Fibroblast of the conjunctiva (primary cell): ENCODE measurements around the gene GRK5.
A peak's percentile ranks its signal among the peaks of the same experiment; 100 is the strongest.
"Not testable (repeated sequence)": the region's sequence is repeated elsewhere in the genome, so short reads cannot be mapped to it uniquely, and the experiment has no call there.

Experiments
- DNase-seq: peaks from one replicate; pipeline ENCODE4 v3.0.0-alpha.2; 2010; ENCODE audit warnings: low read depth

GRK5 gene

DNA sequence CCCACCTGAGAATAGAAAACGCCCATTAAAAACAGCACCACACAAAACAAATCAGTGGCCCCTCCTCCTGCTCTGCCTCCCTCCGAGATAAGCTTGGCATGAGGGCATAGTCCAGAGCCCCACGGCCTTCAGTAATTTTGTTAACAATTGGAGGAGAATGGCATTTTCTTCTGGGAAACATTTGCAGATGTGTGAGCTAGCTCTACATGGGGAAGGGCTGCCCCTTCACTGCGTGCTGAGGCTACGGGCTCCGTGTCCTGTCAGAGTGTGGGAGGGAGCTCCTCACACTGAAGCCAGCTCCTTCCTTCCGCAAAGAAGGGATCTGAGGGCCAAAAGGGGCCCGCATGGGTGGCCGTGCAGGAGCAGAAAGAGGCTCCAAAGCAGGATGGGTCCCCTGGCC, 15.2 kb downstream of the GRK5 start:
- DNase-seq, result no peak

DNA sequence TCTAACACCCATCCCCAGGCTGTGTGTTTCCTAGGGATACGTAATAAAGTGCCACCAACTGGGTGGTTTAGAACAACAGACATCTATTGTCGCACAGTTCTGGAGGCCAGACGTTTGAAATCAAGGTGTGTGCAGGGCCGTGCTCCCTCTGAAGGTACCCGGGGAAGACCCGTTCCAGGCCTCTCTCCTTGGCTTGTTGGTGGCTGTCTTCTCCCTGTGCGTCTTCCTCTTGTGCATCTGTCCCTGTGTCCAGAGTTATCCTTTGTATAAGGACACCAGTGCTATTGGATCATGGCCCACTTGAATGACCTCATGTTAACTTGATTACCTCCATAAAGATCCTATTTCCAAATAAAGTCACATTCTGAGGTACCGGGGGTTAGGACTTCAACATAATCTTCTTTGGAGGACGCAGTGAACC, 15.6 kb downstream of the GRK5 start:
- DNase-seq, result no peak

DNA sequence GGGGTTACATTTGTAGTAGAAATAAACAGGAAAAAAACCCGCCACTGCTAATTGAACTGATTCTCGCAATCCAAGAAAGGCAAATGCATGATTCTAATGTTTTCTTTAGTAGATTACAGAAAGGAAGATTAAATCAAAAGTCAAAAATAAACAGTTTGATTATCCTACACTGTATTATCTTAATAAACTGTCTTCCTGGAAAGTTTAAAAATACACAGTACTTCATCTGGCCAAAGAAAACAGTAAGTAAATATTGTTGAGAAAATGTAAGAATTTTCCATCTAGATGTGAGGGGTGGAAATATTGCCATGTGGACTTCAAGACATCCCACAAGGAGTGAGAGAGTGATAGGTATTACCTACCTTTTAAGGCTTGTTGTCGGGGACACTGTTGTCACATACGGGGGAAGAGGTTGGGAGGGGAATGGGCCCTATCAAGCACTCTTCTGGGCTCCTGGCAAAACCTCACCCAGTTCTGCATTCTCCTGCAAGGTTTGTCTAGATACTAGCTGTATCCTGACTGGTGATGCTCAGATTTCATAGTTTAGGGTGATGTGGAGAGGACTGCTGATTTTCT, 17.8 kb downstream of the GRK5 start:
- no peak for DNase-seq

DNA sequence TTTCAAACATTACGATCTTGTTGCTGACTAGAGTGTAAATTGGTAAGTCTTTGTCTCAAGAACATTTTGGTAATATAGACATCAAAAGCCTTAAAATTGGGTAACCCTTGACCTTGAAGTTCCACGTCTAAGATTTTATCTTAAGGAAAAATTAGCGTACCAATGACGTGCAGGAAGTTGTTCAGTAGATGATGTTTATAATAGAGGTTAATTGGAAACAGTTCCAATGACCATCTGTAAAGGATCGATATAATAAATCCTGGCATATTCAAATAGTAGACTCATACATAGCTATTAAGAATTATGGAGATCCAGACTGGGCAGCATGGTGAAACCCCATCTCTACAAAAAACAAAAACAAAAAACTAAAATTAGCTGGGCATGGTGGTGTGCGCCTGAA, 20.5 kb downstream of the GRK5 start:
- no peak for DNase-seq

DNA sequence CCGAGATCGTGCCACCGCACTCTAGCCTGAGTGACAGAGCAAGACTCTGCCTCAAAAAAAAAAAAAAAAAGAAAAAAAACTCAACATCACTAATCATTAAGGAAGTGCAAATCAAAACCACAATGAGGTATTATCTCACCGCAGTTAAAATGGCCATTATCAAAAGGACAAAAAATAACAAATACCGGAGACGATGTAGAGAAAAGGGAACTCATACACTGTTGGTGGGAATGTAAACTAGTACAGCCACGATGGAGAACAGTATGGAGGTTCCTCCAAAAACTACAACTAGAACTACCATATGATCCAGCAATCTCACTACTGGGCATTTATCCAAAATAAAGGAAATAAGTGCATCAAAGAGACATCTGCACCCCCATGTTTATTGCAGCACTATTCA, 24.3 kb downstream of the GRK5 start:
- DNase-seq, result no peak

DNA sequence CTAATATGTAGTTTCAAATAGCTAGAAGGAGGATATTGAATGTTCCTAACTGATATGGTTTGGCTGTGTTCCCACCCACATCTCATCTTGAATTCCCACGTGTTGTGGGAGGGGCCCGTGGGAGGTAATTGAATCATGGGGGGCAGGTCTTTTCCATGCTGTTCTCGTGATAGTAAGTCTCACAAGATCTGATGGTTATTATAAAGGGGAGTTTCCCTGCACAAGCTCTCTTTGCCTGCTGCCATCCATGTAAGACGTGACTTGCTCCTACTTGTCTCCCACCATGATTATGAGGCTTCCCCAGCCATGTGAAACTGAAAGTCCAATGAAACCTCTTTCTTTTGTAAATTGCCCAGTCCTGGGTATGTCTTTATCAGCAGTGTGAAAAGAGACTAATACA, 25.1 kb downstream of the GRK5 start:
- not testable (repeated sequence) for DNase-seq

DNA sequence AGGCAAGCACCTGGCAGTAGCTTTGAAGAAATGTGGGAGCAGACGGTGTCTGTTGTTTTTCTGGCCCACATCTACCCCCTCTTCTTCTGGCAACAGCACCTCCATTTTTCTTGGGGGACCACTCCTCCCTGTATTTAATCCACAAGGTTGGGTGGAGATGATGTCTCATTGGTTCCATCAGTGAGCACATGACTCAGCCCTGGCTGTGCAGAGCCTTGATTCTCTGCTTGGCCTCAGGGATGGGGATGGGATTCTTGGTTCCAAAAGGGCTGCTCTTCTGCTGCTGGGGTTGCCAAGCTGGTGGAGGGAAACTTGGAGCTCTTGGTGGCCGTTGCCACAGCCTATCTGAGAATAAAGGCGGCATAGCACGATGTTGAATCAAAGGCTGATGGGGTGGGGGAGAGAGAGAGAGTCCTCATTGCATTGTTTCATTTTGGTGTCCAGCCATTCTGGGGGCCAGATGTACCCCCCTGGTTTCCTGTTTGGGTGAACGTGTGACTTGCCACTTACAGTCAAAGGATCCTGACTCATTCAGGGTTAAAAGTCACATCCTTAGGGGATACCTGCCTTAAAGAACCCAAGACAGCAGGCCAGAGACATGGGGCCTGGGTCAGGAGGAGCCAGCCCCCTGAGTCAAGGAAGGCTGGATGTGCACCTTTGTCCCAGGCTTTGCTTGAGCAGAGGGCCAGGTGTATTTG, 25.9 kb downstream of the GRK5 start:
- DNase-seq, result no peak

DNA sequence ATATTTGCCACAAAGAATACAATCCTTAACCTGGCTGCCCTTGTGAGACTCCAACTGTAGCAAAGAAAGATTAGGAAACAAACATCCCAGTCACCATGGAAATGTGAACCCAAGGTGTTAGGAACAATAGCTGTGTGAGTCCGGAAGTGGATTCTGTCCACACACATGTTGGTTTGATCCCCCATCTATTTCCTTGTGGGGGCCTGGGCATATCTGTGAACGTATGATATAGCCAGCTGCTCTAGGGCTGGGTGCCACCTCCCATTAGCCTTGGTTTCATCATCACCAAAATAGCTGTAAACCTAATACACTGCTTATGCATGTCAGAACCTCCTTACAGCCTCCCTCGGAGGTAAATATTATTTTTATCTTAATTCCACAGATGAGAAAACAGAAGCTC, 26.4 kb downstream of the GRK5 start:
- no peak for DNase-seq

DNA sequence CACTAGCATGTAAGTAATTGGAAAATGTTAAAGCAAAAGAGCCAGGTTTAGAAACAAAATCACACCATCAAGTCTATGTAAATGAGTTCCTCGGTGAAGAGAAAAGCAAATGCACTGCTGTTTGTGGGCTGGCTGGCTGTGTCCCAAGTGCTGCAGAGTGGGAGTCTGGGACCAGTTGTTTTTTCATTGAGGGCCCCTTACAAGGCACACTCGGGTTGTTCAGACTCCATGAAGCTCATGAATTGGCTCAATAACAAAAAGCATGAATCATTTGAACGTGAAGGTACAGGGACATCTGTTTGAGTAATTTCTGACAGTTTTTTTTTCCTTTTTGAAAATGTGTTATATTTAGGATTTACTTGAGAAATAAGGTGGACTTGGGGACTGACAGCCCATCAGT, 28.0 kb downstream of the GRK5 start:
- DNase-seq, result no peak

DNA sequence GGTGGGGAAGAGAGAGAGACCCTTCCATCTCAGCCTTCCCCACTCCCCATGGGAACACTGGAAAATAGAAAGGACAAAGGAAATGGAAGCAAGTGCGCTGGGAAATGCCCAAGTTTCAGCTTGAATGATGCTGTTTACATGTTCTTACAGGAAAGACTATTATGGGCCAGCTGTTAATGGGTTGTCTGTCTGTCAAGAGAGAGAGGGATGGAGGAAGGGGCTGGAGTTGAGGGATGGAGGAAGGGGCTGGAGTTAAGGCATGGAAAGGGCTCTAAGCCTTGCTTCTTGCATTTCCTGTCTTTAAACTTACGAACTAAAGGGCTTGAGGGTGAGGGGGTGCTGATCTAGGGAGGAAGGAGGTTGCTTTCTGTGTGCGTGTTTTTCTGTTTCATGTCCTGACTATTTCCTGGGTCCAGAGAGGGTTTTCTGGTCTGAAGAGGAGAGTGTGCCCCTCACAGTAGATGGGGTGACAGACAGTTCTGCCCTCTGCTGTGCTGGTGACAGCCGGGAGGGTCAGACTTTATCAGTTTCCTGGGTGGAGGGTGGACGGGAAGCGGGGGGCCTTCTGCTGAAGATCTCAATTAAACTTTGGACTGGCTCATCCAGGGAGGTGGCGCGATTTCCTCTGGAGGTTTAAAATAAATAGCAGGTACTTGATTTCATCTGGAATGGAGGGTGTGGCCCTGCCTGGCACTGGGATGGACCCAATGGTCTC, 30.5 kb downstream of the GRK5 start:
- no peak for DNase-seq

DNA sequence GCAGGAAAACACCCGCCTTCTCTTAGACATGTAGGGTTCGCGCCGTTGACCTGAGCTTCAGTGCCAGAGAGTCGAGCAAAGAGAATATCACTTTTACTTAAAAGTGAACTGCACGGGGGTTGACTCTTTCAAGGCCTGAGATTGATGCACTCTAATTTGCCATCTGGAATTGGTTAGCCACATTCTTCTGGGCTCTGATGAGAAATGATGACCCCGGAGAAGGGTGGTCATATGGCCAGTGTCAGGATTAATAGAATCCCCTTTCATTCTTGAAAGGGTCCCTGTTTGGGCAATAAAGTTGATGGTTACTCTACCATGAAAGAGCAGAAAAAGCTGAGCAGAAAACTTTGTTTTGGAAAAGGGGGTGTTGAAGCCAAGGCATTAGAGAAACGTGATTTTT, 31.2 kb downstream of the GRK5 start:
- DNase-seq, result no peak

DNA sequence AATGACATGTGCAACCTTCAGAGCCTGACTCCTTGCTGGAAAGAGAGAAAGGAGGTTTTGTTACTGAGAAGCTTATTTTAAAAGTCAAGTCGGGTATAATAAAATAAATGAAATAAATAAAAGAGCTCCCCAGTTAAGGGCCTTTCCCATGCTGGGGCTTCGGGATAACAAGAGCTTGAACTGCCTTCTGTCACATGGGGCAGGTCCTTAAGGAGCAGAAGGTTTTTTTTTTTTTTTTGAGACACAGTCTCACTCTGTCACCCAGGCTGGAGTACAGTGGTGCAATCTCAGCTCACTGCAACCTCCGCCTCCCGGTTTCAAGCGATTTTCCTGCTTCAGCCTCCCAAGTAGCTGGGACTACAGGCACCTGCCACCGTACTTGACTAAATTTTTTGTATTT, 31.6 kb downstream of the GRK5 start:
- DNase-seq, result not testable (repeated sequence)

DNA sequence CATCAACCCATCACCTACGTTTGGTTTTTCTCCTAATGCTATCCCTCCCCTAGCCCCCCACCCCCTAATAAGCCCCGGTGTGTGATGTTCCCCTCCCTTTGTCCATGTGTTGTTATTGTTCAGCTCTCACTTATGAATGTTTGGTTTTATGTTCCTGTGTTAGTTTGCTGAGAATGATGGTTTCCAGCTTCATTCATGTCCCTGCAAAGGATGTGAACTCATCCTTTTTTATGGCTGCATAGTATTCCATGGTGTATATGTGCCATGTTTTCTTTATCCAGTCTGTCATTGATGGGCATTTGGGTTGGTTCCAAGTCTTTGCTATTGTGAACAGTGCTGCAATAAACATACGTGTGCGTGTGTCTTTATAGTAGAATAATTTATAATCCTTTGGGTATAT, 32.3 kb downstream of the GRK5 start:
- not testable (repeated sequence) for DNase-seq

DNA sequence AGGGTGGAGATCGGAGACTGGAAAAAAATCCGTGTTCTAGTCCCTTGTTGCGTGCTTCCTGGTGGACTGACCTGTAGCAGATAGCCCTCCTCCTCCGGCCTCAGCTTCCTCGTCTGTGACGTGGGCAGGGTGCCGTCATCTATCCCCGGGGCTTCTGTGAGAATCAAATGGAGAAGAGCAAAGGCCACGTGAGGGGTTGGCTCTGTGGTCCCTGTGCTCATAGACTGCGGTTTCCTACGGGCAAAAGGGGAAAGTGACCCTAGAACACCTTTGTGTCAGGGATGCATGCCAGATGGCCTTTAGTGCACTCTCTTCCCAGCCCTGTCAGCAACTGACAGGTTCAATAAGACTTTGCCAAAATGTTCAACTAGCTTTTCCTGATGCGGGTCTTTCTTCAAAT, 33.7 kb downstream of the GRK5 start:
- DNase-seq, result no peak

DNA sequence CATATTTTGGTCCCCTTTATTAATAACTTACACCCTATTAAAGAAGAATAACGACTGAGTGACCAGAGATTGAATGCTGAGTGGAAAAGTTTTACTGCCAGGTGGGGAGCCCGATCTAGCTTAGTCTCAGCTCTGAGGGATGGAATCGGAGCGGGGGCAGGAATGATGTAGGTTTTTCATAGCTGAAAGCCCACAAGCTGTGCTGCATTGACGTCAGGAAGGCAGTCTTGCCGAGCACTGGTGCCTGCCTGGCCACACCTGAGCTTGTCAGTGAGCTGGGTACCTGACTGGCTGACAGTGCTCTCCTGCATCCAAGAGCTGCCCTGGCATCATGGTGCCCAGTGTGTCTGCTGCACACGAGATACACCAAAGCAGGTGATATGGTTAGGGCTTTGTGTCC, 34.8 kb downstream of the GRK5 start:
- no peak for DNase-seq

DNA sequence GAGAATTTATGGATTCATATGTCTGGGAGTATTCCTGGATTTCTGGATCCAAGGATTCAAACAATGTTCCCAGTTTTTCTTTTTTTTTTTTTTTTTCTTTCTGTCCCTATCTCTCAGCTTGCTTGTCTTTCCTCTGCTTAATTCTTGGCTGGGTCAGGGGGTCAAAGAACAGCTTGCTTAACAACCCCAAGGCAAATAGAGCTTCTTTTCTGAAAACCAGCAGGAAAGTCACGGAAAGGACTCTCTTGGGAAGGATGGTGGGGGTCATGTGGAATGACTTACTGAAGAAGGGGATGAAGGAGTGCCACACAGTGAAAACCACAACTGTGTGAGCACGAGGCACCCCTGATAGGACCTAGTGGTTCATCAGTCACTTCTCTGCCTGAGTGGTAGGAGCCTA, 36.1 kb downstream of the GRK5 start:
- DNase-seq, result no peak

DNA sequence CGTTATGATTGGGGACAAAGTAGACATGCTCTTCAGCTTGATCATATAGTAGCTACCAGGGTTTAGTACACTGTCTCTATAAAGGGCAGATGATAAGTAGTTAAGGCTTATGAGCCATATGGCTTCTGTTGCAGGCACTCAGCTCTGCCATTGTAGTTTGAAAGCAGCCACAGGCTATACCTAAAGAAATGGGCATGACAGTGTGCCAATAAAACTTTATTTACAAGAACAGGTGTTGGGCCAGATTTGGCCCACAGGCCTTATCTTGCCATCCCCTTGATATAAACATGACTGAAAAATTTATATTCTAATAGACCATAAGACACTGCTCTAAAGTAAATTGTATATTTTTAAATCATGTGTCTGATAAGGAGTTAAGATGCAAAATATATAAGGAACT, 36.6 kb downstream of the GRK5 start:
- no peak for DNase-seq

DNA sequence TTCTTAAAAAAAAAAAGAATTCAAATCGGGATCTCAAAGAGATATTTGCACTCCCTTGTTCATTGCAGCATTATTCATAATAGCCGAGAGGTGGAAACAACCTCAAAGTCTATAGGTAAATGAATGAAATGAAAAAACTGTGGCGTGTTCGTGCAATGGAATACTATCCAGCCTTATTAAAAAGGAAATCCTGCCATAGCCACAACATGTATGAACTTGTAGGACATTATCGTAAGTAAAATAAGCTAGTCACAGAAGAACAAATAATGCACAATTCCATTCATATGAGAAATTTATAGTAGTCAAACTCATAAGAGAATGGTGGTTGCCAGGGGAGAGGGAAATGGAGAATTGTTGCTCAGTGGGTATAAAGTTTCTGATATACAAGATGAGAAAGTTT, 37.9 kb downstream of the GRK5 start:
- DNase-seq, result no peak

DNA sequence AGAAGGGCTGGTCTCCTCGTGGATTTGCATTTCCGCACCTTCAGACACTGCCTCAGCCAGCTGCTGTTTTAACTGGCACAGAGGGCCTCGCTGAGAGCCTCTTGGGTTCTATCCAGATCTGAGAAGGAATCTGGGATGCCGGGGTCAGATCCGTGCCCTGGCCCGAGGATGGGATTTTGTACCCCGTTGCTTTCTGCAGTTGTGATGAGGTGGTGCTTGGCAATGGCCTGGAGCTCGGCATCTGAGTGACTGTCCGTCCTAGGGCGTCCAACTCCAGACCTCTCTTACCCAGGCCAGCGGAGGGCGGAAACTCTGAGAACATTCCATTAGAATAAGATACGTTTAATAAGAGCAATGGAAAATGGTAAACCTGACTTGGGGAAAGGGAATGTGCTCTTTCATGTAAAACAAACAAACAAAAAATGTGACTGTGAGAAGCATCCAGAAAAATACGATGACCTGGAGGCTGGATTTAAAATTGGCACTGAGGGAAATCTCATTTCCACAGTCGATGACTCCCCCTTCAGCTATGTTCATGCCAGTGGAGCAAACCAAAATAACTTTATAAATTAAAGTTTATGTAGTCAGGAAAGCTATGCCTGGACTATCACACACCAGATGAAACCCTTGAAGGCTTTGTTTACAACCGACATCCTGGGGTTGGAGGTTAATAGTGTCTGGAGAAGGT, 39.6 kb downstream of the GRK5 start:
- peak; percentile 87 for DNase-seq

DNA sequence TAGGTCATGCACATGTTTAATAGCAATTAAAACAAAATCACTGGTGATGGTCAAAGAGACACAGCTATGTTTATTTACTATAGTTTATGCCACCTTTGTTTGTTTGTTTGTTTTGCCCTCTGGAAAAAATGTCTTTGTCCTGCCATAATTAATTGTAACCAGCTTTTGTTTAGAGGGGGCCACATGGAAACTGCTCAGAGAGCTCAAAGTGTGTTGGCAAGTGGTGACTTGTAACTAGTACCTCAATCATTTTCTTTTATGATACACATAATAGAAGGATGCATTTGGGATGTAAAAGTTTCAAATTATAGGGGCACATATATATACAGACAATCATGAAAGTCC, 40.2 kb downstream of the GRK5 start:
- no peak for DNase-seq

DNA sequence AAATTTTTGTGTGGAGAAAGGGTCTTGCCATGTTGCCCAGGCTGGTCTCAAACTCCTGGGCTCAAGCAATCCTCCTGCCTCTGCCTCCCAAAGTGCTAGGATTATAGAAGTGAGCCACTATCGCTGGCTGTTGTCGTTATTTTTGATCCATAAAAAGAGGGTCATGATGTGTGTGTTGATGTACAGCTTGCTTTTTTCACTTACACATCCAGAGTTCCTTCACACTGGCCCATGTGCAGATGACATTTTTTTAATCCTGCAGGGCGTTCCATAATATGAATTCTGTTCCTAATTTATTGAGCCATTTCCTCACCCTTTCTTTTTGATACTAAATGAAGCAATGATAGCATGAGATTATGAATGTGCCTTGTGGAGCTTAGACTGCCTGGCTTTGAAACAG, 40.8 kb downstream of the GRK5 start:
- DNase-seq, result no peak

DNA sequence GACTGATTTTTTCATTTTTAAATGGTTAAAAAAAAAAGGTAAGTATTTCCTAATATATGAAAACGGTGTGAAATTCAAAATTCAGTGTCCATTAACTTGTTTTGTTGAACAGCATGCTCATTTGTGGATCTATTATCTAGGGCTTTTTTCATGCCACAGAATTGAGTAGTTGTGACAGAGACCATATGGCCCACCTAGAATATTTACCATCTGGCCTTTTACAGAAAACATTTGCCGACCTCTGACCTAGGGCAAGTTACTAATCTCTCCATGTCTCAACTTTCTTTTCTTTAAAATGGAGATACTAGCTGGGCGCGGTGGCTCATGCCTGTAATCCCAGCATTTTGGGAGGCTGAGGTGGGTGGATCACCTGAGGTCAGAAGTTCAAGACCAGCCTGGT, 41.3 kb downstream of the GRK5 start:
- DNase-seq, result no peak

DNA sequence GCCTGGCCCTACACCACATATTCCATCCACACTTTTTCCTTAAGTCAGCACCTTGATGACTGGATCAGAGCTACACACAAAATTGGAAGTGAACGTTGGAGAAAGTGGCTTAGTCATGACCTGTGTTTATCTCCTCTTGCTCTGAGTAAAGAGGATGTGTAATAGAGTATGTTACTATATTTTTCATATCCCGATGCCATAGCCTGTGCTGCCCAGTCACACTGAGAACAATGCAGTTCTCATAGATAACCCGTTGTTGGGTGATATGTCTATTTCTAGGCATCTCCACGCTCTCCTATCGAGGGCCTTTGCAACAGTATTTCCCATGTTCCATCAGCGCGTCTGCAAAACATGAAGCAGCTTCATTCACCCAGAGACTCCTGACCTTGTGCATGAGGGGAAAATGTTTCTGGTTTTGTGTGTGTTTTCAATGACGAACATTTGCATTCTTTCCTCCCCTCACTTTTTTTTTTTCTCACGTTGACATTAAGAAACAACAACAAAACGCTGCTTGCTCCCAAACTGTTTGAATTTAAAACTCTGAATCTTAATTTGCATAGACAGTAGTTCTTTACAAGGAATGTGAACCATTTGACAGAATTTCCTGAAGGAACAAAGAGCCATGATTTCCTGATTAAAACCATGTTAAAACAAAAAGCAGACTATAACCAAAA, 43.4 kb downstream of the GRK5 start:
- DNase-seq, result peak; percentile 52
